ENCODE results near the gene ATP8A2. TPM values are rescaled to one million over a fixed set of nuclear protein-coding genes. Genes with fewer than 3 reads are reported as not detected.

The ATP8A2 gene
- total RNA-seq, 1 donor from 2014 or later: 0.27 TPM

DNA sequence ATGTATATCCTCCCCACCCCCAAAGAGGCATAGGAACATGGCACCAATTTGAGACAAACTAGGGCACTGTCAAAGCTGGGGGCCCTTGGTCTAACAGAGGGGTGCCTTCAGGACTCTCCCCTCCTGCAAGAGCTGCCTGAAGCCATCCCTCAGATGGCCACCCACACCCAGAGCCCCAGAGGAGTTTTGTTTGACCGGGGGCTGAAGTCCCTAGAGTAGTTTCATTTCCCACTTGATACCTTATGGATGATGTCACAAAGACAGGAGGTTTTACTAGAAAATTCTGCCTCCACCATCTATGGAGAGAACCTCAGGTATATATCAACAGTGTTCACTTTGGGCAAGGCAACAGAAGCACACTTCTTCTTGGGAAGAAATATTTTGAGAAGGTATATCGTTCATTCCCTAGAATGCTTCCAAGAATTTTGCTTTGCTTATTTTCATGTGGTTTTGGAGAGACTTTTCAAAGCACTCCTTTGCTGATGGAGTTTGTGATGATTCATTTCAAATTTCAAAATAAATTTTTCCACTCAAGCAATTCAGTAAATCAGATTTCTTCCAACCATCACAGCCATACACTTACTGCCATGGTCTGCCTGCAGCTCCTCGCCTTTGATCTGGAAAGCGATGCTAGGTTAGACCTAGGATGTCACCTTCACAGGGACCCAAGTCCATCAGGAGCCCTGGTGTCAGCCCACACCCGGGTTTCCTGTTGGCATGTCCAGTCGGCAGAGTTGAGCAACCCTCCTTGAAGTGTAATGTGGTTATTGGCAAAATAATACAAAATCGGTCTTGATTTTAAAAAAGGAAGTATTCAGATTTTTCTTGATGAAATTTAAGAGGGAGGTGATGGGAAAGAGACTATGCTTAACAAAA, 473.0 kb downstream of the ATP8A2 start:
- no peaks in the 10 kb centered on the region for H3K36me3 ChIP-seq
- H3K4me1 ChIP-seq: no peaks in the 10 kb centered on the region
- no peak overlapping the region for H3K4me3 ChIP-seq
- intact Hi-C loops (cut with micrococcal nuclease): no loop called here
- DNase-seq: no peak
- no peak overlapping the region for H3K27ac ChIP-seq (replicated peaks)
- H3K9me3 ChIP-seq (replicated peaks): no peaks in the 10 kb centered on the region
- TF ChIP-seq, protein P1, sequence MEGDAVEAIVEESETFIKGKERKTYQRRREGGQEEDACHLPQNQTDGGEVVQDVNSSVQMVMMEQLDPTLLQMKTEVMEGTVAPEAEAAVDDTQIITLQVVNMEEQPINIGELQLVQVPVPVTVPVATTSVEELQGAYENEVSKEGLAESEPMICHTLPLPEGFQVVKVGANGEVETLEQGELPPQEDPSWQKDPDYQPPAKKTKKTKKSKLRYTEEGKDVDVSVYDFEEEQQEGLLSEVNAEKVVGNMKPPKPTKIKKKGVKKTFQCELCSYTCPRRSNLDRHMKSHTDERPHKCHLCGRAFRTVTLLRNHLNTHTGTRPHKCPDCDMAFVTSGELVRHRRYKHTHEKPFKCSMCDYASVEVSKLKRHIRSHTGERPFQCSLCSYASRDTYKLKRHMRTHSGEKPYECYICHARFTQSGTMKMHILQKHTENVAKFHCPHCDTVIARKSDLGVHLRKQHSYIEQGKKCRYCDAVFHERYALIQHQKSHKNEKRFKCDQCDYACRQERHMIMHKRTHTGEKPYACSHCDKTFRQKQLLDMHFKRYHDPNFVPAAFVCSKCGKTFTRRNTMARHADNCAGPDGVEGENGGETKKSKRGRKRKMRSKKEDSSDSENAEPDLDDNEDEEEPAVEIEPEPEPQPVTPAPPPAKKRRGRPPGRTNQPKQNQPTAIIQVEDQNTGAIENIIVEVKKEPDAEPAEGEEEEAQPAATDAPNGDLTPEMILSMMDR (IDR thresholded peaks at IDR 0.05; ENCODE audit: borderline replicate concordance): no peak
- peaks cover 40% of the 10 kb centered on the region for H3K27me3 ChIP-seq (ENCODE audit: low read depth)

DNA sequence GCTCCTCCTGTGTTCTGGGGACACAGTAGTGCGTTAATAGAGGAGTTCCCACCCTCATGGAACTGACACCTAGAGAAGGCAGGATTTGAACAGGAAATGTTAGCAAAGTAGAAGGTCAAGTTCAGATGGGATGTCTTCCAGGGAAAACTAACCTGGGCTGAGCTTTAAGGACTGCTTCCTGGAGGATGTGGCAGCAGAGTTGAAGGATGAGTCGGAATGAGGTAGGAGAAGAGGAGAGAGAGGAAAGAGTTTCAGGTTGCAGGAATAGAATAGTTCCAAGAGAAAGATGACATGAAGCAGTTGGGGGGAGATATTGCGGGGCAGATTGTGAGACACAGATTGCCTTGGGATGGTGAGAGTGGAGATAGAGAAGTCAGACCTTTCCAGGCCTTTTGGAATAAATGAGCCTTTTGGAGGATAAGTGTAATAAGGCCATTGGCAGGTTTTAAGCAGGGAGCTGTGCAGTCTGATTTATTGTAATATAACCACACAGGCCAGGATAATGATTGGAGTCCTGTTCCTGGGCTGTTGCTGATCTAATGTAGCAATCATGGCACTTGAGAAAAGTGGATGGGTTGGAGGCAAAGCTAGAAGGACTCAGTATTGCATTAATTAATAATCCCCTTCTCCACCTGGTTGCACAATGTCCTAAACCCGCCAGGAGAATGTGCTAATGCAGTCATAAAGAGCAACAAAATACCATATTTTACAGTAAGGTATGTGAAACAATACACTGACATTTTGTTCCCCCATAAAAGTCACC, 474.6 kb downstream of the ATP8A2 start:
- no peaks in the 10 kb centered on the region for H3K36me3 ChIP-seq
- H3K4me3 ChIP-seq: no peak overlapping the region
- H3K4me1 ChIP-seq: no peaks in the 10 kb centered on the region
- no peaks in the 10 kb centered on the region for H3K9me3 ChIP-seq (replicated peaks)
- no peak for DNase-seq
- TF ChIP-seq, protein P1 (IDR thresholded peaks at IDR 0.05; ENCODE audit: borderline replicate concordance): no peak
- peaks cover 36% of the 10 kb centered on the region for H3K27me3 ChIP-seq (ENCODE audit: low read depth)
- intact Hi-C loops (cut with micrococcal nuclease): no loop called here
- H3K27ac ChIP-seq (replicated peaks): no peak overlapping the region

- intact Hi-C loops (cut with micrococcal nuclease): no loop called here
- no peak overlapping the region for H3K27ac ChIP-seq (replicated peaks)
- H3K36me3 ChIP-seq: no peaks in the 10 kb centered on the region
- no peak for DNase-seq
- no peaks in the 10 kb centered on the region for H3K9me3 ChIP-seq (replicated peaks)
- H3K27me3 ChIP-seq (ENCODE audit: low read depth): peaks cover 37% of the 10 kb centered on the region
- no peak overlapping the region for H3K4me3 ChIP-seq
- H3K4me1 ChIP-seq: no peaks in the 10 kb centered on the region
- TF ChIP-seq, protein P1 (IDR thresholded peaks at IDR 0.05; ENCODE audit: borderline replicate concordance): no peak
Measured at GRCh38 chr13:25847145-25847544, 475.4 kb downstream of the ATP8A2 start.

GRCh38 chr13:25847635-25848626, 476.2 kb downstream of the ATP8A2 start:
- TF ChIP-seq, protein P1 (IDR thresholded peaks at IDR 0.05; ENCODE audit: borderline replicate concordance): no peak
- Histone ChIP-seq H3K4me1 (no peaks in the 10 kb centered on the region), H3K4me3 (no peak overlapping the region), H3K27ac (replicated peaks) (no peak overlapping the region), H3K27me3 (ENCODE audit: low read depth) (peaks cover 34% of the 10 kb centered on the region), H3K36me3 (no peaks in the 10 kb centered on the region), H3K9me3 (replicated peaks) (no peaks in the 10 kb centered on the region)
- no peak for DNase-seq
- intact Hi-C loops (cut with micrococcal nuclease): no loop called here

All from left ventricle myocardium inferior (tissue), 1 donor.